H1 (cell line): Measurements from ENCODE around the gene HSD17B1.

Experiments used
- BACH1 ChIP-seq: IDR thresholded peaks from 2 replicates; pipeline ENCODE4 v1.6.1; 2012; ENCODE audit warnings: low read length, improper control_type of control experiment
- CEBPB ChIP-seq: IDR thresholded peaks from 2 replicates; pipeline ENCODE4 v1.6.1; 2012; ENCODE audit warnings: low read depth, low read length
- CTCF ChIP-seq, 3 experiments: IDR thresholded peaks; 1 replicate in 2 of 3; 2 replicates in 1 of 3; pipeline versions ENCODE4 v1.5.1 to v1.6.1; 2011; ENCODE audit warnings: low read length in 3 of 3, mild to moderate bottlenecking in 3 of 3, inconsistent platforms in 2 of 3, low read depth in 1 of 3, moderate library complexity in 1 of 3; ENCODE audit not compliant: insufficient read depth in 1 of 3; ENCODE audit errors: control extremely low read depth in 1 of 3
- HDAC6 ChIP-seq: IDR thresholded peaks from one replicate; pipeline ENCODE4 v1.7.1; 2012; ENCODE audit warnings: low read depth, mild to moderate bottlenecking, inconsistent platforms, low read length, moderate library complexity
- JUN ChIP-seq: IDR thresholded peaks from 2 replicates; pipeline ENCODE4 v1.6.1; 2011; ENCODE audit warnings: low read depth, mild to moderate bottlenecking, improper control_type of control experiment, low read length
- PHF8 ChIP-seq: fragments of 200-600 bp; sonication (generic); conservative IDR thresholded peaks from 2 replicates; pipeline ENCODE4 v1.7.1; 2012; ENCODE audit warnings: low read depth, mild to moderate bottlenecking, inconsistent platforms, low read length, moderate library complexity
- POLR2A ChIP-seq, 2 experiments: IDR thresholded peaks; 1 replicate in 1 of 2; 2 replicates in 1 of 2; pipeline ENCODE4 v1.6.1; 2011; ENCODE audit warnings: low read depth in 2 of 2, low read length in 2 of 2, mild to moderate bottlenecking in 2 of 2; ENCODE audit errors: control extremely low read depth in 1 of 2
- POLR2AphosphoS5 ChIP-seq: IDR thresholded peaks from 2 replicates; pipeline ENCODE4 v1.6.1; 2011; ENCODE audit warnings: low read depth, low read length
- RAD21 ChIP-seq, 2 experiments: IDR thresholded peaks in 1 of 2; conservative IDR thresholded peaks in 1 of 2; 2 replicates each; pipeline ENCODE4 v1.6.1; 2011; ENCODE audit warnings: low read depth in 2 of 2, low read length in 2 of 2, improper control_type of control experiment in 1 of 2, inconsistent platforms in 1 of 2, mild to moderate bottlenecking in 1 of 2, moderate library complexity in 1 of 2
- RXRA ChIP-seq: IDR thresholded peaks from 2 replicates; pipeline ENCODE4 v1.6.1; 2011; ENCODE audit warnings: low read depth, mild to moderate bottlenecking, low read length, moderate library complexity; ENCODE audit not compliant: insufficient read depth
- SP2 ChIP-seq: IDR thresholded peaks from 2 replicates; pipeline ENCODE4 v1.6.1; 2012; ENCODE audit warnings: mild to moderate bottlenecking, low read length, inconsistent platforms
- TF ChIP-seq, protein P1 (sequence below): IDR thresholded peaks from 2 replicates; pipeline ENCODE4 v1.6.1; 2011; ENCODE audit warnings: low read length, improper control_type of control experiment

DNA sequence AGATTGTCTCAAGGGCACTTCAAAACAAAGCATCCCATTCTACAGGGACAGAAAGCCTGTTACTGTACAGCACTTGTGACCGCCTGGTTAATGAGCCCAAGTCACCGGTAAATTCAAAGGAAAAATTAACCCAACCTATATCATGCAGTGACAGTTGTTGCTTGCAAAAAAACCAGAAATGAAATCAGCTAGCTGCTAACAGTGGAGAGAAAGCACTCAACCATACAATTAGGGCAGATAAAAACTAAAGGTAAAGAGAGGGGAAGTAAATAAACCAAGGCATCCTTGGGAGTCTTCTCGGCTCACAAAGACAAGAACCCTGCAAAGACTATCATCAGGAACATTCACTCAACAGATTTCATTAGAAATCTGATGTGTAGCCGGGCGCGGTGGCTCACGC lies 50.6 kb downstream of the HSD17B1 start:
- TF ChIP-seq SP2: no peak
- no peak for TF ChIP-seq BACH1
- no peak for TF ChIP-seq POLR2A (IDR thresholded peaks at IDR 0.05; ENCODE audit: control extremely low read depth in 1 of 2, low read depth in 2 of 2, low read length in 2 of 2)
- no peak for TF ChIP-seq CTCF (IDR thresholded peaks at IDR 0.05; ENCODE audit: control extremely low read depth in 1 of 3, insufficient read depth in 1 of 3, low read depth in 1 of 3, low read length in 3 of 3)
- TF ChIP-seq, protein P1, sequence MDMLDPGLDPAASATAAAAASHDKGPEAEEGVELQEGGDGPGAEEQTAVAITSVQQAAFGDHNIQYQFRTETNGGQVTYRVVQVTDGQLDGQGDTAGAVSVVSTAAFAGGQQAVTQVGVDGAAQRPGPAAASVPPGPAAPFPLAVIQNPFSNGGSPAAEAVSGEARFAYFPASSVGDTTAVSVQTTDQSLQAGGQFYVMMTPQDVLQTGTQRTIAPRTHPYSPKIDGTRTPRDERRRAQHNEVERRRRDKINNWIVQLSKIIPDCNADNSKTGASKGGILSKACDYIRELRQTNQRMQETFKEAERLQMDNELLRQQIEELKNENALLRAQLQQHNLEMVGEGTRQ: no peak
- TF ChIP-seq RAD21 (IDR thresholded peaks at IDR 0.05 in 1 of 2, conservative IDR thresholded peaks at IDR 0.05 in 1 of 2; ENCODE audit: low read depth in 2 of 2, low read length in 2 of 2): no peak
- TF ChIP-seq HDAC6: no peak
- TF ChIP-seq POLR2AphosphoS5: no peak
- TF ChIP-seq CEBPB: no peak
- TF ChIP-seq RXRA: no peak
- TF ChIP-seq PHF8: no peak
- TF ChIP-seq JUN: no peak
